Measurements from ENCODE around the gene NDUFB3. TPM values are rescaled to one million over a fixed set of nuclear protein-coding genes. Genes with fewer than 3 reads are reported as not detected.
"Not testable (repeated sequence)": the region's sequence is repeated elsewhere in the genome, so short reads cannot be mapped to it uniquely, and the experiment has no call there.

NDUFB3 gene
- total RNA-seq, 2 donors from 2014 or later: 152 to 238 TPM

GRCh38 chr2:201059961-201060755 lies 11.6 kb upstream of the NDUFB3 start:
- no peak overlapping the region for H3K27ac ChIP-seq

DNA sequence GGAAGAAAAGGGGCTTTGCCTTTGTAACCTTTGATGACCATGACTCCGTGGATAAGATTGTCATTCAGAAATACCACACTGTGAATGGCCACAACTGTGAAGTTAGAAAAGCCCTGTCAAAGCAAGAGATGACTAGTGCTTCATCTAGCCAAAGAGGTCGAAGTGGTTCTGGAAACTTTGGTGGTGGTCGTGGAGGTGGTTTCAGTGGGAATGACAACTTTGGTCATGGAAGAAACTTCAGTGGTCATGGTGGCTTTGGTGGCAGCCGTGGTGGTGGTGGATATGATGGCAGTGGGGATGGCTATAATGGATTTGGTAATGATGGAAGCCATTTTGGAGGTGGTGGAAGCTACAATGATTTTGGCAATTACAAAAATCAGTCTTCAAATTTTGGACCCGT lies 8.3 kb upstream of the NDUFB3 start:
- H3K9me3 ChIP-seq; H3K36me3 ChIP-seq; DNase-seq (ENCODE audit: low spot score); H3K27me3 ChIP-seq; H3K4me3 ChIP-seq; H3K27ac ChIP-seq: not testable (repeated sequence)
- H3K4me1 ChIP-seq: peaks cover 0 to 15% of the 10 kb centered on the region in 2 donors

More at GRCh38 chr2:201059961-201060755, 11.6 kb upstream of the NDUFB3 start:
- Histone ChIP-seq H3K9me3 (no peaks in the 10 kb centered on the region), H3K36me3 (no peaks in the 10 kb centered on the region), H3K4me1 (peaks cover 0 to 25% of the 10 kb centered on the region in 2 donors), H3K27me3 (no peaks in the 10 kb centered on the region), H3K4me3 (no peak overlapping the region)
- TF ChIP-seq, protein P1, sequence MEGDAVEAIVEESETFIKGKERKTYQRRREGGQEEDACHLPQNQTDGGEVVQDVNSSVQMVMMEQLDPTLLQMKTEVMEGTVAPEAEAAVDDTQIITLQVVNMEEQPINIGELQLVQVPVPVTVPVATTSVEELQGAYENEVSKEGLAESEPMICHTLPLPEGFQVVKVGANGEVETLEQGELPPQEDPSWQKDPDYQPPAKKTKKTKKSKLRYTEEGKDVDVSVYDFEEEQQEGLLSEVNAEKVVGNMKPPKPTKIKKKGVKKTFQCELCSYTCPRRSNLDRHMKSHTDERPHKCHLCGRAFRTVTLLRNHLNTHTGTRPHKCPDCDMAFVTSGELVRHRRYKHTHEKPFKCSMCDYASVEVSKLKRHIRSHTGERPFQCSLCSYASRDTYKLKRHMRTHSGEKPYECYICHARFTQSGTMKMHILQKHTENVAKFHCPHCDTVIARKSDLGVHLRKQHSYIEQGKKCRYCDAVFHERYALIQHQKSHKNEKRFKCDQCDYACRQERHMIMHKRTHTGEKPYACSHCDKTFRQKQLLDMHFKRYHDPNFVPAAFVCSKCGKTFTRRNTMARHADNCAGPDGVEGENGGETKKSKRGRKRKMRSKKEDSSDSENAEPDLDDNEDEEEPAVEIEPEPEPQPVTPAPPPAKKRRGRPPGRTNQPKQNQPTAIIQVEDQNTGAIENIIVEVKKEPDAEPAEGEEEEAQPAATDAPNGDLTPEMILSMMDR (IDR thresholded peaks at IDR 0.05): no peak
- no peak for DNase-seq (ENCODE audit: low spot score)

DNA sequence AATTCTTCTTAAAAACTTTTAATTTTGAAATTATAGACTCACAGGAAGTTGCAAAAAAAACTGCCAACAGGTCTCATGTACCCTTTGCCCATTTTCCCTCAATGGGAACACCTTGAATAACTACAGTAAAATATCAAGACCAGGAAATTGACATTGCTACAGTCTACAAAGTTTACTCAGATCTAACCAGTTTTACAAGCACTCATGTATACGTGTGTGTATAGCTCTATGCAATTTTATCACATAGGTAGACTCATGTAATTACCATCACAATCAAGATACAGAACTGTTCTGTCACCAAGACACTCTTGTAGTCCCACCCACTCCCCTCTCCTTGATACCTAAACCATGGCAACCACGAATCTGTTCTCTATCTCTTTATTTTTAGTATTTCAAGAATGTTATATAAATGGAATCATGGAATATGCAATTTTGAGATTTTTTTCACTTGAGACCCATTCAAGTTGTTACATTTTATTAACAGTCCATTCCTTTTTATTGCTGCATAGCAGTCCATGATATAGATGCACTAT lies 6.9 kb upstream of the NDUFB3 start:
- H3K4me1 ChIP-seq: peaks cover 0 to 20% of the 10 kb centered on the region in 2 donors
- H3K27me3 ChIP-seq: no peaks in the 10 kb centered on the region
- no peak for DNase-seq (ENCODE audit: low spot score)
- no peak overlapping the region for H3K27ac ChIP-seq
- H3K36me3 ChIP-seq: no peaks in the 10 kb centered on the region
- TF ChIP-seq, protein P1 (IDR thresholded peaks at IDR 0.05): no peak
- H3K9me3 ChIP-seq: no peaks in the 10 kb centered on the region
- H3K4me3 ChIP-seq: no peak overlapping the region

- no peaks in the 10 kb centered on the region for H3K36me3 ChIP-seq
- peaks cover 0 to 44% of the 10 kb centered on the region in 2 donors for H3K4me1 ChIP-seq
- TF ChIP-seq, protein P1 (IDR thresholded peaks at IDR 0.05): no peak
- peak overlapping the region; percentile 86 to 89 for H3K27ac ChIP-seq
- H3K4me3 ChIP-seq: peak overlapping the region; percentile 86 to 98
- H3K27me3 ChIP-seq: no peaks in the 10 kb centered on the region
- no peak for DNase-seq (ENCODE audit: low spot score)
- no peaks in the 10 kb centered on the region for H3K9me3 ChIP-seq
These were observed 788 bp upstream of the NDUFB3 start for GRCh38 chr2:201070948-201071478.

DNA sequence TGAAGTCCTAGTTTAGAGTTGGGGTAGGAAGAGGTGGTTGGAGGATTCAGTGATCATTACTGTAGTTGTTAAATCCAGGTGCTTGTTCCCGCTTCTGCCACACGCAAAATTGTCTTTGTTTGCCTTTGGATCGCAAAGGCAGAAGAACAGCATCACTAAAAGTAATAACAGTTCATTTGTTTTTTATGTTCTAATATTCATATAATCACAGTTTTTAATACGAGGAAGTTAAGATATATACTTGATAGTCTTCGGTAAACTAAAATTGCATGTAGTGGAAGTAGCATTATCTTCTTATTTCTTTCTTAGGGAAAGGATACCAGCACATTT lies 365 bp downstream of the NDUFB3 start:
- TF ChIP-seq, protein P1 (IDR thresholded peaks at IDR 0.05): no peak
- Histone ChIP-seq H3K36me3 (no peaks in the 10 kb centered on the region), H3K9me3 (no peaks in the 10 kb centered on the region), H3K4me1 (peaks cover 0 to 44% of the 10 kb centered on the region in 2 donors), H3K27me3 (no peaks in the 10 kb centered on the region), H3K4me3 (peak overlapping the region; percentile 86 to 98), H3K27ac (peak overlapping the region; percentile 86 to 89)
- no peak for DNase-seq (ENCODE audit: low spot score)

DNA sequence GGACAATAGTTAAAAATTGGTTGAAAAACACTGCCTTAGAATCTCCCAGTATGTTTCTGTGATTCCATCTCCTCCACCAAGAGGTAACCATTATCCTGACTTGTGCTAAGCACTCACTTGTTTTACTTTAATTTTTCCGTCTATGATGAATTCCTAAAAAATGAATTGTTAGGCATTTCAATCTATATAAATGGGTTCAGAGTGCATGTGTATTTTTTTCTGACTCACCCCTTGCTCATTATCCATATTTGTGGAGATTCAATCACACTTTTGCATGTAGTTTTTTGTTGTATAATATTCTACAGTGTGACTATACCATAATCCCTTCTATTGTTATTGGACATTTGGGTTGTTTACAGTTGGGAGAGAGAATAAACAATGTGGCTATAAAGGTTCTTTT lies 1.3 kb downstream of the NDUFB3 start:
- no peaks in the 10 kb centered on the region for H3K9me3 ChIP-seq
- no peak overlapping the region for H3K4me3 ChIP-seq
- DNase-seq (ENCODE audit: low spot score): no peak
- H3K27ac ChIP-seq: no peak overlapping the region
- TF ChIP-seq, protein P1 (IDR thresholded peaks at IDR 0.05): no peak
- H3K4me1 ChIP-seq: peaks cover 0 to 40% of the 10 kb centered on the region in 2 donors
- H3K36me3 ChIP-seq: no peaks in the 10 kb centered on the region
- no peaks in the 10 kb centered on the region for H3K27me3 ChIP-seq

All from right atrium auricular region (tissue), 2 donors.